GM13977 (cell line): ENCODE results near the gene DNMT3B.

Experiments
- DNase-seq: peaks from one replicate; pipeline ENCODE4 v3.0.0; 2012; ENCODE audit warnings: low spot score
- in situ Hi-C: fragments of 300-500 bp; cut with MboI; formaldehyde crosslinking; loops from one replicate; pipeline ENCODE4 v1.12.0; 2022; ENCODE audit warnings: low sequenced_read_pairs, low pct_unique_long_range_greater_than_20kb, mixed read lengths, inconsistent platforms; ENCODE audit not compliant: unreplicated experiment
- TF ChIP-seq, protein P1 (sequence below): IDR thresholded peaks from 2 replicates; pipeline ENCODE4 v1.5.1; 2012; ENCODE audit warnings: mild to moderate bottlenecking, control low read depth; ENCODE audit not compliant: insufficient read depth; ENCODE audit errors: extremely low read depth, missing control alignments

The DNMT3B gene

GRCh38 chr20:32798046-32798981 lies 36.1 kb downstream of the DNMT3B start:
- DNase-seq: no peak
- TF ChIP-seq, protein P1, sequence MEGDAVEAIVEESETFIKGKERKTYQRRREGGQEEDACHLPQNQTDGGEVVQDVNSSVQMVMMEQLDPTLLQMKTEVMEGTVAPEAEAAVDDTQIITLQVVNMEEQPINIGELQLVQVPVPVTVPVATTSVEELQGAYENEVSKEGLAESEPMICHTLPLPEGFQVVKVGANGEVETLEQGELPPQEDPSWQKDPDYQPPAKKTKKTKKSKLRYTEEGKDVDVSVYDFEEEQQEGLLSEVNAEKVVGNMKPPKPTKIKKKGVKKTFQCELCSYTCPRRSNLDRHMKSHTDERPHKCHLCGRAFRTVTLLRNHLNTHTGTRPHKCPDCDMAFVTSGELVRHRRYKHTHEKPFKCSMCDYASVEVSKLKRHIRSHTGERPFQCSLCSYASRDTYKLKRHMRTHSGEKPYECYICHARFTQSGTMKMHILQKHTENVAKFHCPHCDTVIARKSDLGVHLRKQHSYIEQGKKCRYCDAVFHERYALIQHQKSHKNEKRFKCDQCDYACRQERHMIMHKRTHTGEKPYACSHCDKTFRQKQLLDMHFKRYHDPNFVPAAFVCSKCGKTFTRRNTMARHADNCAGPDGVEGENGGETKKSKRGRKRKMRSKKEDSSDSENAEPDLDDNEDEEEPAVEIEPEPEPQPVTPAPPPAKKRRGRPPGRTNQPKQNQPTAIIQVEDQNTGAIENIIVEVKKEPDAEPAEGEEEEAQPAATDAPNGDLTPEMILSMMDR: no peak
- in situ Hi-C loops: loop anchor here (25.0 kb wide), 1 partner anchor 261 kb away; no protein-coding TSS in a partner anchor

- DNase-seq: no peak
- TF ChIP-seq, protein P1: no peak
- in situ Hi-C loops: no loop called here
Observed at GRCh38 chr20:32803092-32803491, 40.9 kb downstream of the DNMT3B start.

- no peak for DNase-seq
- TF ChIP-seq, protein P1: no peak
- in situ Hi-C loops: no loop called here
Observed at GRCh38 chr20:32804022-32804715, 42.0 kb downstream of the DNMT3B start.

- in situ Hi-C loops: no loop called here
- TF ChIP-seq, protein P1: no peak
- DNase-seq: no peak
Observed at GRCh38 chr20:32804817-32805216, 42.6 kb downstream of the DNMT3B start.

GRCh38 chr20:32805721-32806120 lies 43.5 kb downstream of the DNMT3B start:
- no peak for DNase-seq
- TF ChIP-seq, protein P1: no peak
- in situ Hi-C loops: no loop called here

DNA sequence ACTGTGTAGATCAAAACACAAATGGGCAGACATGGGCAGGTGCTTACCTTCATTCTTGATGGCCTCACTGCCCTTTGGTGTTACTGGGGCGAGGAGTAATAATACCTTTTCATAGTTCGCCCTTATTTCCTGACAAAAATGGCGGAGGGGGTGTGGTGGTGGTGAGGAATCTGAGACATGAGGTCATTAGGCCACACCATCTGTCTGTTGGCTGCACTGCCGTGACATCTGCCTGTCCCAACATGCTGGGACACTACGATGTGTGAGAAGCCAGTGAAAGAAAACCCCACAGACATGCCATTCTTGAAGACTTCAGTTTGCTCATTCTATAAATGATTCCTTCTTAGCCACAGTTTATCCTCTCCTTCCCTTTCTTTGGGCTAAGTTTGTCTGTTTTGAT lies 44.2 kb downstream of the DNMT3B start:
- in situ Hi-C loops: no loop called here
- TF ChIP-seq, protein P1: no peak
- DNase-seq: no peak
